HepG2 (cell line): Measurements from ENCODE around the gene DOCK2. TPM values are rescaled to one million over a fixed set of nuclear protein-coding genes. Genes with fewer than 3 reads are reported as not detected.

Experiments used
- ATAC-seq: fragments of 200-7000 bp; cut with Tn5 transposase; 3 replicates; pipeline ENCODE4 v1.9.1; 2020; ENCODE audit warnings: mild to moderate bottlenecking, moderate library complexity
- BruUV-seq: library from RNA; stranded (reverse); fragments of 400-500 nt; replicated peaks from 2 replicates; lab custom pipeline; 2021; lab: Mats Ljungman, UMichigan
- CTCF ChIA-PET: fragments of 300-600 bp; formaldehyde crosslinking; extraction: SDS; loops from one replicate; lab custom pipeline; 2021; ENCODE audit warnings: low total read pairs, inconsistent platforms, low intra/inter-chr PET ratio; lab: Yijun Ruan, JAX
- POLR2A ChIA-PET: fragments of 350-600 bp; sonication (Branson Sonifier 250); formaldehyde crosslinking; loops from one replicate; lab custom pipeline; 2020; ENCODE audit warnings: antibody characterized with exemption, inconsistent platforms; lab: Yijun Ruan, JAX
- DNase-seq: peaks from one replicate; pipeline ENCODE4 v3.0.0-alpha.2; 2015; ENCODE audit warnings: low spot score
- FAIRE-seq: peaks from 3 replicates; lab custom pipeline; 2011; peaks lifted over from hg19 to GRCh38; lab: Jason Lieb, UNC
- H2AFZ ChIP-seq: one replicate; pipeline ENCODE4 v1.6.1; 2011; ENCODE audit warnings: low read length, inconsistent platforms
- H3K27ac ChIP-seq: fragments of 300-600 bp; 3 replicates; pipeline ENCODE4 v1.8.0; 2011; ENCODE audit warnings: mixed run types, mild to moderate bottlenecking, mixed read lengths, low read length, inconsistent platforms; ENCODE audit not compliant: insufficient read depth; ENCODE audit errors: extremely low read length
- H3K27me3 ChIP-seq, 2 experiments: fragments of 200-600 bp in 1 of 2; 2 replicates in 1 of 2; 3 replicates in 1 of 2; pipeline versions ENCODE4 v1.6.0 to v1.8.0; 2011; ENCODE audit warnings: low read length in 2 of 2, mild to moderate bottlenecking in 2 of 2, moderate library complexity in 2 of 2, inconsistent platforms in 1 of 2; ENCODE audit not compliant: insufficient read depth in 2 of 2, control insufficient read depth in 1 of 2
- H3K36me3 ChIP-seq, 2 experiments: fragments of 200-600 bp in 1 of 2; replicated peaks in 1 of 2; 2 replicates in 1 of 2; 3 replicates in 1 of 2; pipeline versions ENCODE4 v1.5.1 to v1.8.0; 2011; ENCODE audit warnings: low read length in 2 of 2, inconsistent platforms in 1 of 2; ENCODE audit not compliant: insufficient read depth in 2 of 2, control insufficient read depth in 1 of 2
- H3K4me1 ChIP-seq: 2 replicates; pipeline ENCODE4 v1.5.1; 2012; ENCODE audit warnings: low read length, inconsistent platforms; ENCODE audit not compliant: insufficient read depth
- H3K4me2 ChIP-seq: 2 replicates; pipeline ENCODE4 v1.6.0; 2011; ENCODE audit warnings: low read depth, low read length, inconsistent platforms
- H3K4me3 ChIP-seq, 3 experiments: fragments of 200-600 bp in 1 of 3; sonication (generic), shearing (Covaris generic) in 1 of 3; replicated peaks in 1 of 3; 2 replicates each; pipeline ENCODE4 v1.5.1; 2011 to 2016; ENCODE audit warnings: low read length in 3 of 3, inconsistent platforms in 2 of 3, low read depth in 2 of 3, mild to moderate bottlenecking in 2 of 3, control low read depth in 1 of 3, mixed read lengths in 1 of 3; ENCODE audit not compliant: insufficient read depth in 1 of 3
- H3K79me2 ChIP-seq: one replicate; pipeline ENCODE4 v1.6.1; 2011; ENCODE audit warnings: low read length, inconsistent platforms; ENCODE audit not compliant: insufficient read depth
- H3K9ac ChIP-seq: 2 replicates; pipeline ENCODE4 v1.6.0; 2011; ENCODE audit warnings: mild to moderate bottlenecking, low read depth, low read length, inconsistent platforms; ENCODE audit not compliant: insufficient read depth
- H3K9me3 ChIP-seq: 2 replicates; pipeline ENCODE4 v1.5.1; 2012; ENCODE audit warnings: mild to moderate bottlenecking, low read length
- H4K20me1 ChIP-seq: 2 replicates; pipeline ENCODE4 v1.6.0; 2011; ENCODE audit warnings: inconsistent platforms, mild to moderate bottlenecking, low read length, moderate library complexity; ENCODE audit not compliant: insufficient read depth
- ASH2L ChIP-seq: fragments of 300-600, 200-600 bp; sonication (generic); IDR thresholded peaks from 2 replicates; pipeline ENCODE4 v1.7.0; 2017; ENCODE audit warnings: low read depth, mild to moderate bottlenecking, moderate library complexity, mixed read lengths, low read length; ENCODE audit not compliant: insufficient read length
- ATRX ChIP-seq: sonication (generic); formaldehyde crosslinking; IDR thresholded peaks from 2 replicates; pipeline ENCODE4 v1.4.0; 2020; ENCODE audit warnings: missing genetic modification reagents, borderline replicate concordance
- CEBPG ChIP-seq: IDR thresholded peaks from 2 replicates; pipeline ENCODE4 v1.6.1; 2016
- CHCHD3 ChIP-seq: sonication (generic); formaldehyde crosslinking; IDR thresholded peaks from 2 replicates; pipeline ENCODE4 v1.8.0; 2022; ENCODE audit warnings: mild to moderate bottlenecking, missing genetic modification reagents, moderate library complexity
- ERF ChIP-seq: IDR thresholded peaks from 2 replicates; pipeline ENCODE4 v1.6.1; 2018; ENCODE audit warnings: missing biosample characterization, missing genetic modification reagents
- JUND ChIP-seq: sonication (generic); formaldehyde crosslinking; IDR thresholded peaks from 2 replicates; pipeline ENCODE4 v1.8.0; 2022; ENCODE audit warnings: mild to moderate bottlenecking, missing genetic modification reagents
- MEF2D ChIP-seq: sonication (generic); formaldehyde crosslinking; IDR thresholded peaks from 2 replicates; pipeline ENCODE4 v1.5.1; 2020; ENCODE audit warnings: mild to moderate bottlenecking, missing genetic modification reagents
- STAG1 ChIP-seq: sonication (generic); formaldehyde crosslinking; IDR thresholded peaks from 2 replicates; pipeline ENCODE4 v1.4.0; 2020; ENCODE audit warnings: missing genetic modification reagents
- ZNF101 ChIP-seq: sonication (generic); formaldehyde crosslinking; IDR thresholded peaks from 2 replicates; pipeline ENCODE4 v1.4.0; 2020; ENCODE audit warnings: mild to moderate bottlenecking, low read depth, missing genetic modification reagents, borderline replicate concordance
- WGBS: methylation state at CpG from one replicate; pipeline ENCODE4 v1.1.6; 2017; ENCODE audit warnings: low lambda C conversion rate; 5-methylcytosine and 5-hydroxymethylcytosine counted together
- in situ Hi-C: cut with HindIII; loops from 2 replicates; pipeline ENCODE4 v1.10.0; 2017; ENCODE audit warnings: low pct_unique_long_range_greater_than_20kb; ENCODE audit not compliant: extremely low pct_ligation_motif_present
- intact Hi-C: fragments of 100-400 bp; cut with micrococcal nuclease; formaldehyde crosslinking; loops from one replicate; pipeline ENCODE4 v1.10.0; 2022; ENCODE audit not compliant: unreplicated experiment
- polyA plus RNA-seq, 8 experiments: library from polyadenylated mRNA; depleted of rRNA in 3 of 8; stranded (reverse) in 7 of 8; unstranded in 1 of 8; fragments of >200 nt; fragmentation: Illumina TruSeq in 4 of 8; extraction: Trizol in 4 of 8; gene quantifications; 2 replicates each; pipeline versions ENCODE4 v1.2.1 to v1.2.3, GENCODE V29; 2011 to 2016; ENCODE audit warnings: low read depth in 4 of 8, missing spikeins in 1 of 8, mixed read lengths in 1 of 8; ENCODE audit not compliant: insufficient read depth in 1 of 8
- total RNA-seq, 5 experiments: library from RNA; depleted of rRNA; stranded (reverse); fragments of >200 nt; fragmentation: Illumina TruSeq; extraction: Trizol; gene quantifications; 2 replicates each; pipeline ENCODE4 v1.2.3, GENCODE V29; 2016; ENCODE audit warnings: low read depth in 1 of 5
- TF ChIP-seq, protein P1 (sequence below): sonication (generic); formaldehyde crosslinking; IDR thresholded peaks from 2 replicates; pipeline ENCODE4 v1.5.0; 2020; ENCODE audit warnings: mild to moderate bottlenecking, missing genetic modification reagents, moderate library complexity

The DOCK2 gene
- total and polyA plus RNA-seq, 2 of the 13 experiments (the other 11 are each of a cell fraction or from before 2014, with no cell fraction given): not detected

- H3K4me2 ChIP-seq: no peak overlapping the region
- no peaks in the 10 kb centered on the region for H3K36me3 ChIP-seq
- FAIRE-seq: no peak
- no peak overlapping the region for H2AFZ ChIP-seq
- no peaks in the 10 kb centered on the region for H3K4me1 ChIP-seq
- ChIA-PET POLR2A (no interaction called here), CTCF (no interaction called here)
- DNase-seq: no peak
- no peak for TF ChIP-seq ERF (CRISPR knock-in tag)
- no peak for TF ChIP-seq CHCHD3 (CRISPR knock-in tag)
- TF ChIP-seq CEBPG (CRISPR knock-in tag): no peak
- no peak for TF ChIP-seq ASH2L
- intact Hi-C loops (loop anchor here (2.0 kb wide), 1 partner anchor 370 kb away; no protein-coding TSS in a partner anchor), in situ Hi-C loops (no loop called here)
- H4K20me1 ChIP-seq: no peaks in the 10 kb centered on the region
- H3K27me3 ChIP-seq: peaks cover 0 to 4% of the 10 kb centered on the region in 2 experiments; a peak in 1 of 5 replicates
- no peak for ATAC-seq
- no peak overlapping the region for H3K9ac ChIP-seq
- H3K9me3 ChIP-seq: no peaks in the 10 kb centered on the region
- H3K4me3 ChIP-seq: no peak overlapping the region
- H3K27ac ChIP-seq: no peak overlapping the region
- WGBS: 1% methylated on average over 5 of the region's 5 CpGs
- no TSS peak for BruUV-seq
- no peaks in the 10 kb centered on the region for H3K79me2 ChIP-seq
These were observed 63.5 kb downstream of the DOCK2 start for GRCh38 chr5:169700611-169701010.

DNA sequence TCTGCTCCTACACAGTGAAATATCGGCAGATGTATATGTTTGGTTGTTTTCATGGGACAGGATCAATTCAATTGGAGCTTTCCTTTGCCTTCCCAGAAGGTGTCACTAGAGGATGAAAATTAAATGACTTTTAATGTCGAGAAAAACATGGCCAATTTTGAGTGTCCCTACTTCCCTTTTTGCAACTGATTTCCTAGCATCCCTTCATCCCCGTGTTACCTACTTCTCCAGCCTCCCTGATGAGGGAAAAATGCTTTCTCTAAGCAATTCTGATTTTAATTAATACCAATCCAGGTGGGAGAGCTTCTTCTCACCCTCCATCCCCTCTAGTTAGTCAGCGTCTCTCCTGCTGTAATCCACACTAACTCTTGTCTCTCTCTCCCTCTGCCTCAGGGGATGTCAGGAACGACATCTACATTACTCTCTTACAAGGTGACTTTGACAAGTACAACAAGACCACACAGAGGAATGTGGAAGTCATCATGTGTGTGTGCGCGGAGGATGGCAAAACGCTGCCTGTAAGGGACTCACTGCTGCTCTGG, 64.9 kb downstream of the DOCK2 start:
- FAIRE-seq (no peak), ATAC-seq (peak; percentile 44; the same call in 1 of the 3 replicates), DNase-seq (no peak)
- Histone ChIP-seq H3K79me2 (no peaks in the 10 kb centered on the region), H3K27ac (no peak overlapping the region), H3K4me1 (no peaks in the 10 kb centered on the region), H2AFZ (no peak overlapping the region), H3K4me2 (no peak overlapping the region), H3K4me3 (no peak overlapping the region), H3K27me3 (no peaks in the 10 kb centered on the region; a peak in 1 of 5 replicates), H3K9me3 (no peaks in the 10 kb centered on the region), H3K9ac (no peak overlapping the region), H3K36me3 (no peaks in the 10 kb centered on the region), H4K20me1 (no peaks in the 10 kb centered on the region)
- POLR2A ChIA-PET: no interaction called here
- intact Hi-C loops: loop anchor here (2.0 kb wide), 2 partner anchors 279 to 369 kb away; partner anchors contain the start of gene INSYN2B
- 28% methylated on average over 8 of the region's 8 CpGs for WGBS
- in situ Hi-C loops: no loop called here
- TF ChIP-seq MEF2D (CRISPR knock-in tag) (no peak), STAG1 (peak; percentile 50), ZNF101 (CRISPR knock-in tag) (no peak), ATRX (CRISPR knock-in tag) (no peak), JUND (no peak)
- TF ChIP-seq, protein P1, sequence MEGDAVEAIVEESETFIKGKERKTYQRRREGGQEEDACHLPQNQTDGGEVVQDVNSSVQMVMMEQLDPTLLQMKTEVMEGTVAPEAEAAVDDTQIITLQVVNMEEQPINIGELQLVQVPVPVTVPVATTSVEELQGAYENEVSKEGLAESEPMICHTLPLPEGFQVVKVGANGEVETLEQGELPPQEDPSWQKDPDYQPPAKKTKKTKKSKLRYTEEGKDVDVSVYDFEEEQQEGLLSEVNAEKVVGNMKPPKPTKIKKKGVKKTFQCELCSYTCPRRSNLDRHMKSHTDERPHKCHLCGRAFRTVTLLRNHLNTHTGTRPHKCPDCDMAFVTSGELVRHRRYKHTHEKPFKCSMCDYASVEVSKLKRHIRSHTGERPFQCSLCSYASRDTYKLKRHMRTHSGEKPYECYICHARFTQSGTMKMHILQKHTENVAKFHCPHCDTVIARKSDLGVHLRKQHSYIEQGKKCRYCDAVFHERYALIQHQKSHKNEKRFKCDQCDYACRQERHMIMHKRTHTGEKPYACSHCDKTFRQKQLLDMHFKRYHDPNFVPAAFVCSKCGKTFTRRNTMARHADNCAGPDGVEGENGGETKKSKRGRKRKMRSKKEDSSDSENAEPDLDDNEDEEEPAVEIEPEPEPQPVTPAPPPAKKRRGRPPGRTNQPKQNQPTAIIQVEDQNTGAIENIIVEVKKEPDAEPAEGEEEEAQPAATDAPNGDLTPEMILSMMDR (CRISPR knock-in tag): peak; percentile 36; the same call in 1 of the 2 replicates
- CTCF ChIA-PET: interaction anchor here (1.0 kb wide), 1 partner anchor 279 kb away, joined by 3 read pairs; no protein-coding TSS in a partner anchor
- no TSS peak for BruUV-seq
